Prostate gland (tissue), 2 donors: ENCODE measurements around the gene VCAN.

ENCODE experiments used
- POLR2A ChIP-seq: fragments of 450-650 bp; IDR thresholded peaks from one replicate; pipeline ENCODE4 v1.6.1; 2016; ENCODE audit warnings: antibody characterized with exemption, mild to moderate bottlenecking
- TF ChIP-seq, protein P1 (sequence below), 4 experiments: fragments of 200-600 bp in 2 of 4; fragments of 450-650 bp in 2 of 4; sonication (generic) in 2 of 4; IDR thresholded peaks; 1 replicate in 3 of 4; 2 replicates in 1 of 4; pipeline ENCODE4 v1.5.1; 2016 to 2019; ENCODE audit warnings: antibody characterized with exemption in 4 of 4, mild to moderate bottlenecking in 2 of 4, moderate library complexity in 2 of 4

DNA sequence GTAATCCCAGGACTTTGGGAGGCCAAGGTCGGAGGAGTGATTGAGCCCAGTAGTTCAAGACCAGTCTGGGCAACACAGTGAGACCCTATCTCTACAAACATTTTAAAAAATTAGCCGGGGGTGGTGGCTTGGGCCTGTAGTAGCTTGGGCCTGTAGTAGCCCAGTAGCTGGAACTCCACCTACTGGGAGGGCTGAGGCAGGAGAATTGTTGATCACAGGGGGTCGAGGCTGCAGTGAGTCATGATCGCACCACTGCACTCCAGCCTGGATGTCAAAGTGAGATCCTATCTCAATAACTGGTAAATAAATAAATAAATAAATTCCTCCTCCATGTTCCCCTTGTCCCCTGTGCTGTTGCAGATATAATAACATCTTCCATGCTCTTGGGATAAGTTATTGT, 14.3 kb downstream of the VCAN start:
- TF ChIP-seq, protein P1, sequence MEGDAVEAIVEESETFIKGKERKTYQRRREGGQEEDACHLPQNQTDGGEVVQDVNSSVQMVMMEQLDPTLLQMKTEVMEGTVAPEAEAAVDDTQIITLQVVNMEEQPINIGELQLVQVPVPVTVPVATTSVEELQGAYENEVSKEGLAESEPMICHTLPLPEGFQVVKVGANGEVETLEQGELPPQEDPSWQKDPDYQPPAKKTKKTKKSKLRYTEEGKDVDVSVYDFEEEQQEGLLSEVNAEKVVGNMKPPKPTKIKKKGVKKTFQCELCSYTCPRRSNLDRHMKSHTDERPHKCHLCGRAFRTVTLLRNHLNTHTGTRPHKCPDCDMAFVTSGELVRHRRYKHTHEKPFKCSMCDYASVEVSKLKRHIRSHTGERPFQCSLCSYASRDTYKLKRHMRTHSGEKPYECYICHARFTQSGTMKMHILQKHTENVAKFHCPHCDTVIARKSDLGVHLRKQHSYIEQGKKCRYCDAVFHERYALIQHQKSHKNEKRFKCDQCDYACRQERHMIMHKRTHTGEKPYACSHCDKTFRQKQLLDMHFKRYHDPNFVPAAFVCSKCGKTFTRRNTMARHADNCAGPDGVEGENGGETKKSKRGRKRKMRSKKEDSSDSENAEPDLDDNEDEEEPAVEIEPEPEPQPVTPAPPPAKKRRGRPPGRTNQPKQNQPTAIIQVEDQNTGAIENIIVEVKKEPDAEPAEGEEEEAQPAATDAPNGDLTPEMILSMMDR (IDR thresholded peaks at IDR 0.05) = no peak
- TF ChIP-seq POLR2A = no peak
